GM19397 (cell line): ENCODE measurements around the gene RAMACL.

Source experiments
- ATAC-seq: cut with Tn5 transposase; IDR thresholded peaks from one replicate; pipeline ENCODE4 v1.9.1; 2021; ENCODE audit warnings: mild to moderate bottlenecking, moderate library complexity; ENCODE audit not compliant: unreplicated experiment

RAMACL gene

GRCh38 chr6:166578536-166579236 lies 7.8 kb downstream of the RAMACL start:
- ATAC-seq: no peak

GRCh38 chr6:166575205-166575604 lies 11.3 kb downstream of the RAMACL start:
- no peak for ATAC-seq

GRCh38 chr6:166573511-166574216 lies 12.8 kb downstream of the RAMACL start:
- no peak for ATAC-seq

- ATAC-seq: no peak
Measured at GRCh38 chr6:166572370-166573261, 13.9 kb downstream of the RAMACL start.

- ATAC-seq: no peak
Measured at GRCh38 chr6:166570929-166571713, 15.4 kb downstream of the RAMACL start.

GRCh38 chr6:166569206-166569605 lies 17.3 kb downstream of the RAMACL start:
- no peak for ATAC-seq

- ATAC-seq: no peak
Measured at GRCh38 chr6:166567813-166568212, 18.7 kb downstream of the RAMACL start.

- no peak for ATAC-seq
Measured at GRCh38 chr6:166567107-166567506, 19.4 kb downstream of the RAMACL start.

- ATAC-seq: no peak
Measured at GRCh38 chr6:166566026-166567011, 20.2 kb downstream of the RAMACL start.

GRCh38 chr6:166565084-166565967 lies 21.2 kb downstream of the RAMACL start:
- ATAC-seq: no peak

- ATAC-seq: no peak
Measured at GRCh38 chr6:166563805-166564204, 22.7 kb downstream of the RAMACL start.

GRCh38 chr6:166563200-166563599 lies 23.3 kb downstream of the RAMACL start:
- no peak for ATAC-seq

- ATAC-seq: no peak
Measured at GRCh38 chr6:166562726-166563125, 23.8 kb downstream of the RAMACL start.

GRCh38 chr6:166561771-166562359 lies 24.6 kb downstream of the RAMACL start:
- ATAC-seq: no peak

- ATAC-seq: no peak
Measured at GRCh38 chr6:166560222-166560621, 26.3 kb downstream of the RAMACL start.

GRCh38 chr6:166559662-166560061 lies 26.8 kb downstream of the RAMACL start:
- ATAC-seq: no peak

- ATAC-seq: no peak
Measured at GRCh38 chr6:166559211-166559610, 27.3 kb downstream of the RAMACL start.
